ENCODE measurements around the gene PPP1R8.

The PPP1R8 gene

GRCh38 chr1:27887215-27888021 is 56.8 kb downstream of the PPP1R8 start:
- no peak overlapping the region for H3K27ac ChIP-seq
- no peak for TF ChIP-seq ZFX (IDR thresholded peaks at IDR 0.05; ENCODE audit: borderline replicate concordance)
- TF ChIP-seq CTCF (IDR thresholded peaks at IDR 0.05), result no peak

GRCh38 chr1:27889506-27889905 is 58.9 kb downstream of the PPP1R8 start:
- no peak overlapping the region for H3K27ac ChIP-seq
- TF ChIP-seq ZFX (IDR thresholded peaks at IDR 0.05; ENCODE audit: borderline replicate concordance) (no peak), CTCF (IDR thresholded peaks at IDR 0.05) (no peak)

DNA sequence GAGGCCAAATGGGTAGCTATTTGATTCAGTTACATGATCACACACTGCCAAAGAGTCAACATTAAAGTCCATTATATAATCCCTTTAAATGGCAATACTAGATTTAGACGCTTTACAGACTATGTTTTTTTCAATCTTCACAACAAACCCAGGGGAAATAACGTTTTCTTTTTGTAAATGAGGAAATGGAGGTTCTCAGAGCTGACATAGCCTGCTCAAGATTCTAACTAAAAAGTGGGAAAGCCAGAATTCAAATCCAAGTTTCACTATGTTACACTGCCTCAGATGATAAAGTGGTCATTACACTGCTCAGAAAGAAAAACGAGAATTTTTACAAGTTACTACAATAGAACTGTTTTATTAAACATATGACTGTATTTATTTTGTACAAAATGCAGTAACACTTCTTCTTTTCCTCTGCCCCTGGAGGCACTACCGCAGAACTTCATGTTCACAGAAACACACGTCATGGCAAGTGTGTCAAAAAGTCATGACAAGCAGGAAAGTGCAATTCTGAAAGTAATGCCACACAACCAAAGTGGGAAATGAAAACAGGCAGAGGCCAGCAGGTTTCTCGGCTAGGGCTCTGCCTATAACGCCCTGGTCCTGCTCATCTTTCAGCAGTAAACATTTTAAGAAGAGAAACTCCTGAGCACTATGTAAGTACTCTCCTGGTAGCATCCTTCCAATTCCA is 60.8 kb downstream of the PPP1R8 start:
- H3K27ac ChIP-seq, result no peak overlapping the region
- no peak for TF ChIP-seq CTCF (IDR thresholded peaks at IDR 0.05)

GRCh38 chr1:27894521-27894920 is 63.9 kb downstream of the PPP1R8 start:
- no peak for TF ChIP-seq CTCF (IDR thresholded peaks at IDR 0.05)
- no peak for TF ChIP-seq ZFX (IDR thresholded peaks at IDR 0.05; ENCODE audit: borderline replicate concordance)
- H3K27ac ChIP-seq, result no peak overlapping the region

Data from 22Rv1 (cell line).